H9 (cell line): ENCODE results near the gene CDHR5. TPM values are rescaled to one million over a fixed set of nuclear protein-coding genes. Genes with fewer than 3 reads are reported as not detected.

Source experiments
- DNase-seq: peaks from one replicate; pipeline ENCODE4 v3.0.0-alpha.2; 2017
- H2AFZ ChIP-seq: one replicate; pipeline ENCODE4 v1.6.1; 2013; ENCODE audit warnings: mild to moderate bottlenecking, low read length, control low read depth, moderate library complexity
- H2AK5ac ChIP-seq: 2 replicates; pipeline ENCODE4 v1.6.1; 2013; ENCODE audit warnings: low read length, control low read depth, mixed read lengths; ENCODE audit not compliant: insufficient read length
- H2BK120ac ChIP-seq: one replicate; pipeline ENCODE4 v1.6.1; 2013; ENCODE audit warnings: low read depth, mild to moderate bottlenecking, low read length, control low read depth, inconsistent platforms; ENCODE audit not compliant: poor library complexity, severe bottlenecking
- H2BK12ac ChIP-seq: 2 replicates; pipeline ENCODE4 v1.6.1; 2013; ENCODE audit warnings: low read length, control low read depth, mixed read lengths, low read depth; ENCODE audit not compliant: insufficient read length
- H2BK15ac ChIP-seq: 2 replicates; pipeline ENCODE4 v1.6.1; 2013; ENCODE audit warnings: low read depth, low read length, control low read depth
- H2BK20ac ChIP-seq: one replicate; pipeline ENCODE4 v1.6.1; 2013; ENCODE audit warnings: low read depth, mild to moderate bottlenecking, low read length, control low read depth, inconsistent platforms; ENCODE audit not compliant: poor library complexity, severe bottlenecking
- H2BK5ac ChIP-seq: 2 replicates; pipeline ENCODE4 v1.6.1; 2013; ENCODE audit warnings: low read length, control low read depth, mixed read lengths; ENCODE audit not compliant: insufficient read length
- H3K14ac ChIP-seq: 2 replicates; pipeline ENCODE4 v1.6.1; 2013; ENCODE audit warnings: low read length, control low read depth; ENCODE audit not compliant: insufficient read depth
- H3K18ac ChIP-seq: 2 replicates; pipeline ENCODE4 v1.6.1; 2013; ENCODE audit warnings: low read depth, mild to moderate bottlenecking, mixed read lengths, low read length, control low read depth; ENCODE audit not compliant: insufficient read length
- H3K23ac ChIP-seq: 2 replicates; pipeline ENCODE4 v1.6.1; 2013; ENCODE audit warnings: low read length, control low read depth, mixed read lengths, low read depth; ENCODE audit not compliant: insufficient read length
- H3K23me2 ChIP-seq: 2 replicates; pipeline ENCODE4 v1.6.1; 2013; ENCODE audit warnings: low read depth, mild to moderate bottlenecking, mixed read lengths, low read length, control low read depth; ENCODE audit not compliant: insufficient read length, poor library complexity, severe bottlenecking
- H3K27ac ChIP-seq: 2 replicates; pipeline ENCODE4 v1.5.1; 2013; ENCODE audit warnings: low read length, control low read depth, mixed read lengths, low read depth; ENCODE audit not compliant: insufficient read length
- H3K27me3 ChIP-seq: 2 replicates; pipeline ENCODE4 v1.6.1; 2013; ENCODE audit warnings: low read length, control low read depth, inconsistent platforms; ENCODE audit not compliant: insufficient read depth
- H3K4ac ChIP-seq: 2 replicates; pipeline ENCODE4 v1.6.1; 2013; ENCODE audit warnings: low read depth, mild to moderate bottlenecking, control low read depth, inconsistent platforms, low read length, moderate library complexity
- H3K4me1 ChIP-seq: 2 replicates; pipeline ENCODE4 v1.6.1; 2013; ENCODE audit warnings: low read length, control low read depth, inconsistent platforms; ENCODE audit not compliant: insufficient read depth
- H3K4me2 ChIP-seq: 2 replicates; pipeline ENCODE4 v1.6.1; 2013; ENCODE audit warnings: low read length, control low read depth, mixed read lengths; ENCODE audit not compliant: insufficient read length, insufficient read depth
- H3K56ac ChIP-seq: 2 replicates; pipeline ENCODE4 v1.6.1; 2013; ENCODE audit warnings: low read depth, mild to moderate bottlenecking, mixed read lengths, low read length, control low read depth; ENCODE audit not compliant: insufficient read length
- H3K79me1 ChIP-seq: 2 replicates; pipeline ENCODE4 v1.6.1; 2013; ENCODE audit warnings: low read depth, mild to moderate bottlenecking, moderate library complexity, low read length, control low read depth, inconsistent platforms; ENCODE audit not compliant: insufficient read depth, poor library complexity, severe bottlenecking
- H3K79me2 ChIP-seq: 2 replicates; pipeline ENCODE4 v1.6.1; 2013; ENCODE audit warnings: low read length, control low read depth, inconsistent platforms; ENCODE audit not compliant: insufficient read depth
- H3K9ac ChIP-seq: 2 replicates; pipeline ENCODE4 v1.6.1; 2013; ENCODE audit warnings: low read length, control low read depth, mixed read lengths; ENCODE audit not compliant: insufficient read length; ENCODE audit errors: extremely low read depth
- H3K9me3 ChIP-seq: one replicate; pipeline ENCODE4 v1.6.1; 2013; ENCODE audit warnings: low read depth, low read length, inconsistent platforms; ENCODE audit not compliant: control insufficient read depth
- H3T11ph ChIP-seq: one replicate; pipeline ENCODE4 v1.6.1; 2013; ENCODE audit warnings: mild to moderate bottlenecking, low read length, control low read depth, inconsistent platforms
- H4K20me1 ChIP-seq: one replicate; pipeline ENCODE4 v1.6.1; 2013; ENCODE audit not compliant: control insufficient read depth, insufficient read length, insufficient read depth
- H4K5ac ChIP-seq: 2 replicates; pipeline ENCODE4 v1.6.1; 2013; ENCODE audit warnings: low read depth, mild to moderate bottlenecking, mixed read lengths, low read length, control low read depth; ENCODE audit not compliant: insufficient read length
- H4K8ac ChIP-seq: replicated peaks from 2 replicates; pipeline ENCODE4 v1.6.1; 2013; ENCODE audit warnings: low read length, control low read depth, mixed read lengths, low read depth; ENCODE audit not compliant: insufficient read length
- H4K91ac ChIP-seq: 2 replicates; pipeline ENCODE4 v1.6.1; 2013; ENCODE audit warnings: low read depth, mild to moderate bottlenecking, moderate library complexity, mixed read lengths, low read length, control low read depth; ENCODE audit not compliant: insufficient read length
- H3K27ac Mint-ChIP-seq, 3 experiments: 2 replicates in 2 of 3; 3 replicates in 1 of 3; pipeline ENCODE4 v1.8.0; 2020 to 2021; ENCODE audit warnings: mixed read lengths in 3 of 3, mild to moderate bottlenecking in 1 of 3, moderate library complexity in 1 of 3
- H3K27me3 Mint-ChIP-seq: 2 replicates; pipeline ENCODE4 v1.8.0; 2021; ENCODE audit warnings: low read depth, mild to moderate bottlenecking, moderate library complexity, mixed read lengths
- H3K36me3 Mint-ChIP-seq, 3 experiments: 2 replicates in 2 of 3; 3 replicates in 1 of 3; pipeline ENCODE4 v1.8.0; 2020 to 2021; ENCODE audit warnings: low read depth in 3 of 3, mixed read lengths in 3 of 3; ENCODE audit not compliant: insufficient read depth in 1 of 3
- H3K4me1 Mint-ChIP-seq, 2 experiments: 2 replicates each; pipeline ENCODE4 v1.8.0; 2020; ENCODE audit warnings: mixed read lengths in 2 of 2
- H3K4me3 Mint-ChIP-seq, 2 experiments: 2 replicates in 1 of 2; 3 replicates in 1 of 2; pipeline ENCODE4 v1.8.0; 2020 to 2021; ENCODE audit warnings: mild to moderate bottlenecking in 2 of 2, mixed read lengths in 2 of 2, moderate library complexity in 1 of 2
- H3K9me3 Mint-ChIP-seq, 2 experiments: 2 replicates in 1 of 2; 3 replicates in 1 of 2; pipeline ENCODE4 v1.8.0; 2020; ENCODE audit warnings: mild to moderate bottlenecking in 2 of 2, mixed read lengths in 2 of 2, moderate library complexity in 1 of 2
- CTCF ChIP-seq: fragments of 200-600 bp; sonication (generic); conservative IDR thresholded peaks from 3 replicates; pipeline ENCODE4 v1.8.0; 2021; ENCODE audit warnings: antibody characterized with exemption, mild to moderate bottlenecking
- WGBS: extraction: QIAGEN DNeasy Blood & Tissue Kit; methylation state at CpG from one replicate; pipeline ENCODE4 v1.1.7; 2013; ENCODE audit warnings: missing lambda C conversion rate, low lambda C conversion rate, mixed read lengths; ENCODE audit not compliant: insufficient read length; ENCODE audit errors: extremely low coverage; 5-methylcytosine and 5-hydroxymethylcytosine counted together
- total RNA-seq: library from RNA; stranded (reverse); gene quantifications from 2 replicates; pipeline ENCODE4 v1.2.1, GENCODE V29; 2021

CDHR5 gene
- total RNA-seq, 1 experiment from 2014 or later, result not detected

- no peak overlapping the region for H2BK20ac ChIP-seq
- H3T11ph ChIP-seq, result no peak overlapping the region
- no peak overlapping the region for H2BK12ac ChIP-seq
- H3K56ac ChIP-seq, result no peak overlapping the region
- H3K23me2 ChIP-seq, result no peaks in the 10 kb centered on the region
- no peak overlapping the region for H3K14ac ChIP-seq
- H4K20me1 ChIP-seq, result peaks cover 3% of the 10 kb centered on the region
- no peak overlapping the region for H3K27ac Mint-ChIP-seq
- H3K23ac ChIP-seq, result no peak overlapping the region
- H3K9me3 ChIP-seq, result no peaks in the 10 kb centered on the region
- H3K9me3 Mint-ChIP-seq, result no peaks in the 10 kb centered on the region
- H4K8ac ChIP-seq, result no peak overlapping the region
- no peak overlapping the region for H2AK5ac ChIP-seq
- no peaks in the 10 kb centered on the region for H3K79me2 ChIP-seq
- H3K4me3 Mint-ChIP-seq, result no peak overlapping the region
- H3K27ac ChIP-seq, result no peak overlapping the region
- no peak overlapping the region for H4K91ac ChIP-seq
- H3K4ac ChIP-seq, result no peak overlapping the region
- peaks cover 23 to 66% (median 61%) of the 10 kb centered on the region in 3 experiments for H3K36me3 Mint-ChIP-seq
- H3K79me1 ChIP-seq, result no peaks in the 10 kb centered on the region
- no peak overlapping the region for H2BK120ac ChIP-seq
- no peak for TF ChIP-seq CTCF
- H3K4me1 ChIP-seq, result no peaks in the 10 kb centered on the region
- WGBS, result no CpG with 5 or more reads among the region's 28 CpGs
- H3K9ac ChIP-seq, result no peak overlapping the region
- no peaks in the 10 kb centered on the region for H3K27me3 ChIP-seq
- H3K18ac ChIP-seq, result no peak overlapping the region
- no peak overlapping the region for H2AFZ ChIP-seq
- H4K5ac ChIP-seq, result no peak overlapping the region
- H3K27me3 Mint-ChIP-seq, result no peaks in the 10 kb centered on the region
- H3K4me2 ChIP-seq, result no peak overlapping the region
- H3K4me1 Mint-ChIP-seq, result peaks cover 3 to 4% of the 10 kb centered on the region in 2 experiments; a peak in 1 of 4 replicates
- H2BK15ac ChIP-seq, result no peak overlapping the region
- no peak overlapping the region for H2BK5ac ChIP-seq
- DNase-seq, result no peak
These were observed 15.4 kb downstream of the CDHR5 start for GRCh38 chr11:609341-609811.
